Measurements from ENCODE around the gene BAIAP2L1.

DNA sequence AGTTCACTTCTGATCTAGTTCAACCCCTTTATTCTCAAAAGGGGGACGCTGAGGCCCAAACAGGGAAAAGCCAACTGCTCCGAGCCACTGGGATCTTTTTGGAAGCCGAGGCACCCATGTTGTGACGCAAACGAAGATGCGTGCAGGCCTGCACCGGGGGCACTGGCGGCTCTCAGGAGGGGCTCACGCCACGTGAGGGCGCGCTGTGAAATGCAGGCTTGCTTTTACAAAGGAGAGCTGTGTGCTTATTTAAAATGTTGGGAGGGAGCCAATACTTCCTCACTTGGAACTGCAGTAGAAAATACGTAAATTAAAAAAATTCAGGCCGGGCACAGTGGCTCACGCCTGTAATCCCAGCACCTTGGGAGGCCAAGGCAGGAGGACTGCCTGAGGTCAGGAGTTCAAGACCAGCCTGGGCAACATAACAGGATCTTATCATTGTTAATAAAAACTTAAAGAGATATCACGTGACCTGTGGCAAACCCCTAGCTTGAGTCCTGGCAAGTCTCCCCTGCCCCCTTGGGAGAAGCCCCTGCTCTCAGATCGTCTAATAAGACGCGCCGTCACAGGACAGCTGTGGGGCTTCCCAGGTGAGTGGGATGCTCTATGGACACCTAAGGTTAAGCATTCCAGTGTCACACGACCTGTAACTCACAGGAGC, 103.1 kb downstream of the BAIAP2L1 start:
- TF ChIP-seq ZNF830 (tag by site-specific recombination; IDR thresholded peaks at IDR 0.05; ENCODE audit: low read depth) (no peak), ZNF677 (tag by site-specific recombination; IDR thresholded peaks at IDR 0.05) (no peak), ZNF214 (tag by site-specific recombination; IDR thresholded peaks at IDR 0.05; ENCODE audit: borderline replicate concordance) (no peak), ZNF426 (tag by site-specific recombination; IDR thresholded peaks at IDR 0.05) (no peak), ZNF776 (tag by site-specific recombination; IDR thresholded peaks at IDR 0.05; ENCODE audit: borderline replicate concordance) (no peak), ZNF629 (tag by site-specific recombination; IDR thresholded peaks at IDR 0.05) (no peak), ZNF560 (tag by site-specific recombination; IDR thresholded peaks at IDR 0.05; ENCODE audit: borderline replicate concordance) (no peak), ZNF549 (tag by site-specific recombination; IDR thresholded peaks at IDR 0.05) (no peak), MYNN (tag by site-specific recombination; IDR thresholded peaks at IDR 0.05; ENCODE audit: borderline replicate concordance) (no peak)
- TF ChIP-seq, protein P1, sequence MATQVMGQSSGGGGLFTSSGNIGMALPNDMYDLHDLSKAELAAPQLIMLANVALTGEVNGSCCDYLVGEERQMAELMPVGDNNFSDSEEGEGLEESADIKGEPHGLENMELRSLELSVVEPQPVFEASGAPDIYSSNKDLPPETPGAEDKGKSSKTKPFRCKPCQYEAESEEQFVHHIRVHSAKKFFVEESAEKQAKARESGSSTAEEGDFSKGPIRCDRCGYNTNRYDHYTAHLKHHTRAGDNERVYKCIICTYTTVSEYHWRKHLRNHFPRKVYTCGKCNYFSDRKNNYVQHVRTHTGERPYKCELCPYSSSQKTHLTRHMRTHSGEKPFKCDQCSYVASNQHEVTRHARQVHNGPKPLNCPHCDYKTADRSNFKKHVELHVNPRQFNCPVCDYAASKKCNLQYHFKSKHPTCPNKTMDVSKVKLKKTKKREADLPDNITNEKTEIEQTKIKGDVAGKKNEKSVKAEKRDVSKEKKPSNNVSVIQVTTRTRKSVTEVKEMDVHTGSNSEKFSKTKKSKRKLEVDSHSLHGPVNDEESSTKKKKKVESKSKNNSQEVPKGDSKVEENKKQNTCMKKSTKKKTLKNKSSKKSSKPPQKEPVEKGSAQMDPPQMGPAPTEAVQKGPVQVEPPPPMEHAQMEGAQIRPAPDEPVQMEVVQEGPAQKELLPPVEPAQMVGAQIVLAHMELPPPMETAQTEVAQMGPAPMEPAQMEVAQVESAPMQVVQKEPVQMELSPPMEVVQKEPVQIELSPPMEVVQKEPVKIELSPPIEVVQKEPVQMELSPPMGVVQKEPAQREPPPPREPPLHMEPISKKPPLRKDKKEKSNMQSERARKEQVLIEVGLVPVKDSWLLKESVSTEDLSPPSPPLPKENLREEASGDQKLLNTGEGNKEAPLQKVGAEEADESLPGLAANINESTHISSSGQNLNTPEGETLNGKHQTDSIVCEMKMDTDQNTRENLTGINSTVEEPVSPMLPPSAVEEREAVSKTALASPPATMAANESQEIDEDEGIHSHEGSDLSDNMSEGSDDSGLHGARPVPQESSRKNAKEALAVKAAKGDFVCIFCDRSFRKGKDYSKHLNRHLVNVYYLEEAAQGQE (tag by site-specific recombination; IDR thresholded peaks at IDR 0.05): no peak
- TF ChIP-seq, protein P2, sequence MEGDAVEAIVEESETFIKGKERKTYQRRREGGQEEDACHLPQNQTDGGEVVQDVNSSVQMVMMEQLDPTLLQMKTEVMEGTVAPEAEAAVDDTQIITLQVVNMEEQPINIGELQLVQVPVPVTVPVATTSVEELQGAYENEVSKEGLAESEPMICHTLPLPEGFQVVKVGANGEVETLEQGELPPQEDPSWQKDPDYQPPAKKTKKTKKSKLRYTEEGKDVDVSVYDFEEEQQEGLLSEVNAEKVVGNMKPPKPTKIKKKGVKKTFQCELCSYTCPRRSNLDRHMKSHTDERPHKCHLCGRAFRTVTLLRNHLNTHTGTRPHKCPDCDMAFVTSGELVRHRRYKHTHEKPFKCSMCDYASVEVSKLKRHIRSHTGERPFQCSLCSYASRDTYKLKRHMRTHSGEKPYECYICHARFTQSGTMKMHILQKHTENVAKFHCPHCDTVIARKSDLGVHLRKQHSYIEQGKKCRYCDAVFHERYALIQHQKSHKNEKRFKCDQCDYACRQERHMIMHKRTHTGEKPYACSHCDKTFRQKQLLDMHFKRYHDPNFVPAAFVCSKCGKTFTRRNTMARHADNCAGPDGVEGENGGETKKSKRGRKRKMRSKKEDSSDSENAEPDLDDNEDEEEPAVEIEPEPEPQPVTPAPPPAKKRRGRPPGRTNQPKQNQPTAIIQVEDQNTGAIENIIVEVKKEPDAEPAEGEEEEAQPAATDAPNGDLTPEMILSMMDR (tag by site-specific recombination; IDR thresholded peaks at IDR 0.05): no peak
